PC-9 (cell line): Measurements from ENCODE around the gene PHF21B. TPM values are rescaled to one million over a fixed set of nuclear protein-coding genes. Genes with fewer than 3 reads are reported as not detected.

Experiments
- BruUV-seq: library from RNA; stranded (reverse); fragments of 400-500 nt; replicated peaks from 2 replicates; lab custom pipeline; 2021; lab: Mats Ljungman, UMichigan
- CTCF ChIA-PET: fragments of 300-600 bp; sonication (Branson Sonifier 250); formaldehyde crosslinking; loops from one replicate; lab custom pipeline; 2022; ENCODE audit warnings: antibody characterized with exemption; lab: Charles Lee
- POLR2A ChIA-PET: fragments of 300-600 bp; sonication (Branson Sonifier 250); formaldehyde crosslinking; loops from one replicate; lab custom pipeline; 2022; ENCODE audit warnings: antibody characterized with exemption; ENCODE audit not compliant: unreplicated experiment; lab: Charles Lee
- DNase-seq, 2 experiments: peaks; one replicate each; pipeline versions ENCODE4 v3.0.0 to v3.0.0-alpha.2; 2015 to 2022; ENCODE audit warnings: mixed read lengths in 1 of 2
- H2AFZ ChIP-seq: fragments of 200-600 bp; sonication (generic); 2 replicates; pipeline ENCODE4 v1.8.1; 2017; ENCODE audit warnings: antibody characterized with exemption
- H3F3A ChIP-seq: fragments of 200-600 bp; sonication (generic); 2 replicates; pipeline ENCODE4 v1.8.1; 2017; ENCODE audit warnings: antibody characterized with exemption, mild to moderate bottlenecking, low read depth; ENCODE audit not compliant: insufficient read depth
- H3K27ac ChIP-seq: fragments of 200-600 bp; sonication (generic); 2 replicates; pipeline ENCODE4 v1.6.1; 2016; ENCODE audit warnings: mixed run types
- H3K27me3 ChIP-seq: fragments of 200-600 bp; sonication (generic); 2 replicates; pipeline ENCODE4 v1.6.1; 2016; ENCODE audit warnings: low read depth, mixed run types; ENCODE audit not compliant: insufficient read depth
- H3K36me3 ChIP-seq: fragments of 200-600 bp; sonication (generic); 2 replicates; pipeline ENCODE4 v1.6.1; 2016; ENCODE audit warnings: low read depth, mixed run types
- H3K4me1 ChIP-seq: fragments of 200-600 bp; sonication (generic); replicated peaks from 2 replicates; pipeline ENCODE4 v1.6.1; 2016; ENCODE audit warnings: mixed run types; ENCODE audit not compliant: insufficient read depth
- H3K4me2 ChIP-seq: fragments of 200-600 bp; sonication (generic); 2 replicates; pipeline ENCODE4 v1.6.1; 2017; ENCODE audit warnings: mixed run types
- H3K4me3 ChIP-seq: fragments of 200-600 bp; sonication (generic); 2 replicates; pipeline ENCODE4 v1.6.1; 2016; ENCODE audit warnings: mixed run types
- H3K79me2 ChIP-seq: fragments of 200-600 bp; sonication (generic); 2 replicates; pipeline ENCODE4 v1.6.1; 2017; ENCODE audit warnings: low read depth, mixed run types
- H3K9me2 ChIP-seq: fragments of 200-600 bp; sonication (generic); 2 replicates; pipeline ENCODE4 v1.8.1; 2017; ENCODE audit warnings: mild to moderate bottlenecking; ENCODE audit not compliant: insufficient read depth
- H3K9me3 ChIP-seq: fragments of 200-600 bp; sonication (generic); 2 replicates; pipeline ENCODE4 v1.8.1; 2016; ENCODE audit warnings: low read depth; ENCODE audit not compliant: insufficient read depth
- H4K20me1 ChIP-seq: fragments of 200-600 bp; sonication (generic); 2 replicates; pipeline ENCODE4 v1.8.1; 2017; ENCODE audit not compliant: insufficient read depth
- CTCF ChIP-seq: fragments of 200-600 bp; sonication (generic); conservative IDR thresholded peaks from 2 replicates; pipeline ENCODE4 v1.6.1; 2017; ENCODE audit warnings: mixed run types, antibody characterized with exemption, mild to moderate bottlenecking, moderate library complexity
- EZH2 ChIP-seq: fragments of 200-600 bp; sonication (generic); IDR thresholded peaks from 2 replicates; pipeline ENCODE4 v1.8.0; 2017; ENCODE audit warnings: antibody characterized with exemption, low read depth
- intact Hi-C: fragments of 100-400 bp; cut with micrococcal nuclease; formaldehyde crosslinking; loops from one replicate; pipeline ENCODE4 v1.10.0; 2022; ENCODE audit not compliant: unreplicated experiment
- total RNA-seq: library from RNA; stranded (reverse); gene quantifications from 2 replicates; pipeline ENCODE4 v1.2.3, GENCODE V29; 2021

PHF21B gene
- total RNA-seq, 1 experiment from 2014 or later, result not detected

GRCh38 chr22:44930711-44931035, 79.1 kb downstream of the PHF21B start:
- TF ChIP-seq EZH2 (no peak), CTCF (no peak)
- Histone ChIP-seq H3K27me3 (peaks cover 97% of the 10 kb centered on the region), H4K20me1 (no peaks in the 10 kb centered on the region), H2AFZ (no peak overlapping the region), H3K36me3 (no peaks in the 10 kb centered on the region), H3K4me3 (no peak overlapping the region), H3K79me2 (no peaks in the 10 kb centered on the region), H3K4me1 (no peaks in the 10 kb centered on the region), H3F3A (no peaks in the 10 kb centered on the region), H3K9me2 (no peaks in the 10 kb centered on the region), H3K9me3 (no peaks in the 10 kb centered on the region), H3K4me2 (no peak overlapping the region), H3K27ac (no peak overlapping the region)
- CTCF ChIA-PET, result no interaction called here
- DNase-seq, result no peak
- POLR2A ChIA-PET, result no interaction called here
- intact Hi-C loops, result no loop called here
- no TSS peak for BruUV-seq

GRCh38 chr22:44930016-44930710, 79.6 kb downstream of the PHF21B start:
- TF ChIP-seq EZH2 (no peak), CTCF (no peak)
- BruUV-seq, result no TSS peak
- Histone ChIP-seq H3K4me2 (no peak overlapping the region), H3K27ac (no peak overlapping the region), H2AFZ (no peak overlapping the region), H3K4me3 (no peak overlapping the region), H3K9me3 (no peaks in the 10 kb centered on the region), H3K79me2 (no peaks in the 10 kb centered on the region), H3K27me3 (peaks cover 97% of the 10 kb centered on the region), H3K36me3 (no peaks in the 10 kb centered on the region), H3K4me1 (no peaks in the 10 kb centered on the region), H3K9me2 (no peaks in the 10 kb centered on the region), H3F3A (no peaks in the 10 kb centered on the region), H4K20me1 (no peaks in the 10 kb centered on the region)
- intact Hi-C loops, result no loop called here
- POLR2A ChIA-PET, result no interaction called here
- no peak for DNase-seq
- CTCF ChIA-PET, result no interaction called here

- no TSS peak for BruUV-seq
- no peak overlapping the region for H2AFZ ChIP-seq
- peaks cover 97% of the 10 kb centered on the region for H3K27me3 ChIP-seq
- H3K9me3 ChIP-seq, result no peaks in the 10 kb centered on the region
- no peaks in the 10 kb centered on the region for H3K36me3 ChIP-seq
- H3K4me2 ChIP-seq, result no peak overlapping the region
- H3K4me3 ChIP-seq, result no peak overlapping the region
- no peaks in the 10 kb centered on the region for H3K9me2 ChIP-seq
- no peaks in the 10 kb centered on the region for H4K20me1 ChIP-seq
- no peak for TF ChIP-seq EZH2
- no peak for TF ChIP-seq CTCF
- no peak for DNase-seq
- CTCF ChIA-PET, result no interaction called here
- no peaks in the 10 kb centered on the region for H3K79me2 ChIP-seq
- no peak overlapping the region for H3K27ac ChIP-seq
- H3K4me1 ChIP-seq, result no peaks in the 10 kb centered on the region
- intact Hi-C loops, result no loop called here
- H3F3A ChIP-seq, result no peaks in the 10 kb centered on the region
- POLR2A ChIA-PET, result no interaction called here
Observed at GRCh38 chr22:44929359-44930015, 80.3 kb downstream of the PHF21B start.
